Measurements from ENCODE around the gene SPEM3. TPM values are rescaled to one million over a fixed set of nuclear protein-coding genes. Genes with fewer than 3 reads are reported as not detected.

SPEM3 gene
- total and polyA plus RNA-seq, 10 of the 15 experiments (the other 5 are each of a cell fraction or from before 2014, with no cell fraction given) = not detected

- BruUV-seq (replicated peaks) = no TSS peak
- DNase-seq (ENCODE audit: low read depth, low spot score) = peak; percentile 92
- Histone ChIP-seq H3K36me3 (ENCODE audit: control insufficient read depth in 2 of 2, insufficient read depth in 2 of 2, low read length in 1 of 2) (no peaks in the 10 kb centered on the region), H3K4me2 (ENCODE audit: control insufficient read depth, insufficient read depth) (peak within 1 kb of the TSS; percentile 72), H2AFZ (ENCODE audit: control insufficient read depth, low read depth, low read length) (peak within 1 kb of the TSS; percentile 96), H3K4me1 (ENCODE audit: control insufficient read depth, insufficient read depth, low read length) (peaks cover 3% of the 10 kb centered on the region; the same call in 1 of the 2 replicates), H3K79me2 (ENCODE audit: control insufficient read depth, insufficient read depth, low read length) (peaks cover 2% of the 10 kb centered on the region), H3K9ac (ENCODE audit: control insufficient read depth, insufficient read depth, low read length) (peak within 1 kb of the TSS; percentile 87), H3K27ac (ENCODE audit: control insufficient read depth, insufficient read depth) (peak within 1 kb of the TSS; percentile 80), H4K20me1 (ENCODE audit: control insufficient read depth, insufficient read depth) (no peaks in the 10 kb centered on the region), H3K4me3 (peak within 1 kb of the TSS; percentile 85), H3K9me3 (replicated peaks; ENCODE audit: control insufficient read depth, insufficient read depth, low read length) (no peaks in the 10 kb centered on the region), H3K27me3 (replicated peaks in 1 of 2; ENCODE audit: control insufficient read depth in 2 of 2, insufficient read depth in 2 of 2, low read length in 1 of 2) (peaks cover 0 to 6% of the 10 kb centered on the region in 2 experiments; a peak in 2 of 4 replicates)
- CTCF ChIA-PET = interaction anchor here (0.6 to 2.1 kb wide), 5 partner anchors 31 to 122 kb away, joined by 3 to 8 read pairs (median 4); partner anchors contain the start of genes ACAP1 and TMEM102
- intact Hi-C loops (cut with micrococcal nuclease; ENCODE audit: unreplicated experiment) = loop anchor here (5.0 kb wide), 1 partner anchor 33 kb away; the partner anchor contains the start of genes FGF11 and TMEM102
- peak; percentile 97 for FAIRE-seq
- peak; percentile 99 for ATAC-seq
- under 1% methylated on average over 46 of the region's 49 CpGs for WGBS (ENCODE audit: insufficient coverage, insufficient replicate concordance, low lambda C conversion rate, missing lambda C conversion rate)
- in situ Hi-C loops (cut with MboI) = no loop called here
- POLR2A ChIA-PET = interaction anchor here (0.5 to 2.7 kb wide), 20 partner anchors 9 to 1031 kb away, joined by 3 to 23 read pairs (median 4); partner anchors contain the start of genes ACAP1, CD68, FGF11 and NEURL4
- SMC1A ChIA-PET (ENCODE audit: uncharacterized antibody, unreplicated experiment) = interaction anchor here (0.8 to 2.2 kb wide), 7 partner anchors 30 to 283 kb away, joined by 3 to 8 read pairs (median 3); partner anchors contain the start of genes SAT2, TMEM102 and TP53
- RAD21 ChIA-PET (ENCODE audit: unreplicated experiment) = interaction anchor here (0.6 to 2.2 kb wide), 12 partner anchors 9 to 818 kb away, joined by 3 to 13 read pairs (median 4); partner anchors contain the start of genes ACADVL, ACAP1, PLSCR3 and TMEM102
- TF ChIP-seq NR2F1 (conservative IDR thresholded peaks at IDR 0.05) = peak; percentile 41; the same call in 1 of the 2 replicates
- peak; percentile 88; the same call in 1 of the 2 replicates for TF ChIP-seq TAF1 (IDR thresholded peaks at IDR 0.05; ENCODE audit: borderline replicate concordance, low read depth, low read length)
- peak; percentile 59 for TF ChIP-seq NR2C1 (IDR thresholded peaks at IDR 0.05)
- peak; percentile 66; the same call in 1 of the 2 replicates for TF ChIP-seq HDGF (IDR thresholded peaks at IDR 0.05)
- peak; percentile 89 for TF ChIP-seq RELB (IDR thresholded peaks at IDR 0.05; ENCODE audit: low read depth)
- TF ChIP-seq POLR2AphosphoS2 (IDR thresholded peaks at IDR 0.05; ENCODE audit: low read depth, low read length) = peak; percentile 75
- peak; percentile 97 for TF ChIP-seq SP1 (IDR thresholded peaks at IDR 0.05; ENCODE audit: low read depth, low read length)
- peak; percentile 93 for TF ChIP-seq POLR2AphosphoS5 (IDR thresholded peaks at IDR 0.05; ENCODE audit: low read length)
- TF ChIP-seq ZNF274 (IDR thresholded peaks at IDR 0.05; ENCODE audit: insufficient read depth, insufficient read length) = no peak
- TF ChIP-seq SREBF2 (IDR thresholded peaks at IDR 0.05; ENCODE audit: low read length) = peak; percentile 86
- 0 out of 2 replicates have a peak, but pooled peaks have one; percentile 13 for TF ChIP-seq FOXK2 (IDR thresholded peaks at IDR 0.05)
- no peak for TF ChIP-seq ZBTB11 (CRISPR knock-in tag; IDR thresholded peaks at IDR 0.05)
- TF ChIP-seq CREB1 (IDR thresholded peaks at IDR 0.05; ENCODE audit: low read depth) = peak; percentile 80
- peak; percentile 58; the same call in 1 of the 2 replicates for TF ChIP-seq SMAD5 (IDR thresholded peaks at IDR 0.05; ENCODE audit: low read depth)
- TF ChIP-seq CHD2 (IDR thresholded peaks at IDR 0.05; ENCODE audit: borderline replicate concordance, low read depth, low read length) = peak; percentile 88
- peak; percentile 54 for TF ChIP-seq HCFC1 (IDR thresholded peaks at IDR 0.05; ENCODE audit: low read length)
- 0 out of 2 replicates have a peak, but pooled peaks have one; percentile 47 for TF ChIP-seq LARP7 (IDR thresholded peaks at IDR 0.05)
- TF ChIP-seq NBN (IDR thresholded peaks at IDR 0.05) = peak; percentile 66; the same call in 1 of the 2 replicates
- TF ChIP-seq, protein P1, sequence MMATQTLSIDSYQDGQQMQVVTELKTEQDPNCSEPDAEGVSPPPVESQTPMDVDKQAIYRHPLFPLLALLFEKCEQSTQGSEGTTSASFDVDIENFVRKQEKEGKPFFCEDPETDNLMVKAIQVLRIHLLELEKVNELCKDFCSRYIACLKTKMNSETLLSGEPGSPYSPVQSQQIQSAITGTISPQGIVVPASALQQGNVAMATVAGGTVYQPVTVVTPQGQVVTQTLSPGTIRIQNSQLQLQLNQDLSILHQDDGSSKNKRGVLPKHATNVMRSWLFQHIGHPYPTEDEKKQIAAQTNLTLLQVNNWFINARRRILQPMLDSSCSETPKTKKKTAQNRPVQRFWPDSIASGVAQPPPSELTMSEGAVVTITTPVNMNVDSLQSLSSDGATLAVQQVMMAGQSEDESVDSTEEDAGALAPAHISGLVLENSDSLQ (IDR thresholded peaks at IDR 0.05) = peak; percentile 31; the same call in 1 of the 2 replicates
These were observed 24.5 kb upstream of the SPEM3 start, which contains the start of gene TMEM256 for GRCh38 chr17:7403977-7404736. TMEM256 (minus strand) TSS chr17:7404097; CDS start chr17:7404084, 13 bp downstream.

Measured in GM12878 (cell line).